T-cell (primary cell): ENCODE data around the gene ADCY10. TPM values are rescaled to one million over a fixed set of nuclear protein-coding genes. Genes with fewer than 3 reads are reported as not detected.

Experiments
- ATAC-seq, 4 experiments: fragments of 200-7000 bp in 3 of 4; fragments of 150-1000 bp in 1 of 4; cut with Tn5 transposase; replicated peaks in 1 of 4; 1 replicate in 3 of 4; 2 replicates in 1 of 4; pipeline ENCODE4 v1.10.0; 2021; ENCODE audit warnings: moderate library complexity in 3 of 4, mild to moderate bottlenecking in 2 of 4, moderate number of reproducible peaks in 1 of 4
- CTCF ChIA-PET, 2 donors: fragments of 300-600 bp; sonication (Branson Sonifier 250); formaldehyde crosslinking; loops; one replicate each; lab custom pipeline; 2022; ENCODE audit warnings: antibody characterized with exemption in 2 of 2; lab: Charles Lee
- POLR2A ChIA-PET, 2 donors: fragments of 300-600 bp; sonication (Branson Sonifier 250); formaldehyde crosslinking; loops; one replicate each; lab custom pipeline; 2022; ENCODE audit warnings: antibody characterized with exemption in 2 of 2; lab: Charles Lee
- DNase-seq, 35 experiments: peaks; one replicate each; pipeline versions ENCODE4 v3.0.0 to v3.0.0-alpha.2; 2013 to 2023
- H3K27ac ChIP-seq: one replicate; pipeline ENCODE4 v1.5.1; 2013; ENCODE audit warnings: low read length
- H3K27me3 ChIP-seq, 2 experiments: replicated peaks in 1 of 2; 1 replicate in 1 of 2; 2 replicates in 1 of 2; pipeline versions ENCODE4 v1.6.1 to v1.7.0; 2013; ENCODE audit warnings: low read length in 1 of 2, mixed read lengths in 1 of 2; ENCODE audit not compliant: control insufficient read depth in 2 of 2, insufficient read depth in 2 of 2; ENCODE audit errors: extremely low read depth in 1 of 2
- H3K36me3 ChIP-seq, 2 donors: 1 replicate in 1 of 2; 2 replicates in 1 of 2; pipeline versions ENCODE4 v1.6.1 to v1.7.0; 2013; ENCODE audit warnings: low read length in 1 of 2; ENCODE audit not compliant: control insufficient read depth in 2 of 2, insufficient read depth in 1 of 2; ENCODE audit errors: extremely low read depth in 1 of 2
- H3K4me1 ChIP-seq, 2 experiments: 1 replicate in 1 of 2; 2 replicates in 1 of 2; pipeline versions ENCODE4 v1.6.1 to v1.7.0; 2013; ENCODE audit warnings: low read length in 2 of 2, mixed read lengths in 1 of 2; ENCODE audit not compliant: insufficient read depth in 2 of 2, control insufficient read depth in 1 of 2; ENCODE audit errors: extremely low read depth in 1 of 2
- H3K4me3 ChIP-seq, 2 donors: 1 replicate in 1 of 2; 2 replicates in 1 of 2; pipeline versions ENCODE4 v1.5.1 to v1.7.0; 2013; ENCODE audit warnings: mild to moderate bottlenecking in 2 of 2, low read length in 1 of 2, moderate library complexity in 1 of 2; ENCODE audit not compliant: control insufficient read depth in 1 of 2; ENCODE audit errors: extremely low read depth in 1 of 2
- H3K9me3 ChIP-seq: 2 replicates; pipeline ENCODE4 v1.7.0; 2013
- H3K27ac Mint-ChIP-seq, 2 donors: one replicate each; pipeline ENCODE4 v1.8.0; 2020 to 2021; ENCODE audit warnings: mild to moderate bottlenecking in 2 of 2, mixed read lengths in 2 of 2
- H3K27me3 Mint-ChIP-seq, 2 donors: one replicate each; pipeline ENCODE4 v1.8.0; 2021 to 2022; ENCODE audit warnings: mixed read lengths in 2 of 2
- H3K36me3 Mint-ChIP-seq: one replicate; pipeline ENCODE4 v1.8.0; 2021; ENCODE audit warnings: mixed read lengths
- H3K4me1 Mint-ChIP-seq, 3 donors: one replicate each; pipeline ENCODE4 v1.8.0; 2020 to 2022; ENCODE audit warnings: mixed read lengths in 3 of 3, mild to moderate bottlenecking in 1 of 3
- H3K4me3 Mint-ChIP-seq, 3 donors: one replicate each; pipeline ENCODE4 v1.8.0; 2020 to 2022; ENCODE audit warnings: mild to moderate bottlenecking in 3 of 3, mixed read lengths in 3 of 3, moderate library complexity in 3 of 3
- H3K9me3 Mint-ChIP-seq, 3 donors: one replicate each; pipeline ENCODE4 v1.8.0; 2020 to 2022; ENCODE audit warnings: mixed read lengths in 3 of 3
- WGBS: methylation state at CpG from one replicate; pipeline ENCODE4 v1.1.5; 2013; ENCODE audit warnings: missing lambda C conversion rate; ENCODE audit not compliant: insufficient coverage; 5-methylcytosine and 5-hydroxymethylcytosine counted together
- total RNA-seq, 35 experiments: library from RNA in 6 of 35; stranded (reverse) in 6 of 35; fragments of 120-200 nt in 1 of 35; gene quantifications; one replicate each; pipeline versions ENCODE4 v1.2.1 to v1.2.4 and lab custom pipeline; 2013 to 2026

The ADCY10 gene
- total RNA-seq, 5 donors from 2014 or later (not counting 1 experiment from before 2014, with no cell fraction given), result 0.06 to 0.82 (median 0.44) TPM

DNA sequence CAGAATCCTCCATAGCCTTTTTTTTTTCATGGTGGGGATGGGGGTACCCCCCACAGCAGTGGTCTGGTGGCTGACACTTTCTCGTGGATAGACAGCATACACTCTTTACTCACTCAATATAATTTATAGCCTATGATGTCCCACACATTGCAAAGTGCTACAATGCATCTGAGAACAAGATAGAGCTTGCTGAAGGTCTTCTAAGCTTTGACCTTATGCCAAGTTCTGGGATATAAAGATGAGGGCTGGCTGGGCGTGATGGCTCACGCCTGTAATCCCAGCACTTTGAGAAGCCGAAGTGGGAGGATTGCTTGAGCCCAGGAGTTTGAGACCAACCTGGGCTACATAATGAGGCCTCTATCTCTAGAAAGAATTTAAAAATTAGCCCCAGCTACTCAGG, 114.2 kb downstream of the ADCY10 start:
- Histone ChIP-seq H3K27ac (no peak overlapping the region), H3K27me3 (no peaks in the 10 kb centered on the region), H3K4me1 (peaks cover 6 to 11% of the 10 kb centered on the region in 2 experiments), H3K36me3 (no peaks in the 10 kb centered on the region), H3K4me3 (no peak overlapping the region), H3K9me3 (no peaks in the 10 kb centered on the region)
- 71% methylated on average over 2 of the region's 4 CpGs for WGBS
- H3K9me3 Mint-ChIP-seq, result no peaks in the 10 kb centered on the region
- ATAC-seq, result no peak
- no peaks in the 10 kb centered on the region for H3K36me3 Mint-ChIP-seq
- no peak overlapping the region for H3K4me3 Mint-ChIP-seq
- H3K27me3 Mint-ChIP-seq, result no peaks in the 10 kb centered on the region
- DNase-seq, result no peak
- H3K4me1 Mint-ChIP-seq, result peaks cover 14 to 23% (median 17%) of the 10 kb centered on the region in 3 donors
- ChIA-PET CTCF (interaction anchor here in 1 of 2 donors (0.6 to 0.7 kb wide), 2 partner anchors 84 to 930 kb away, joined by 3 read pairs; no protein-coding TSS in a partner anchor), POLR2A (no interaction called here)
- no peak overlapping the region for H3K27ac Mint-ChIP-seq

DNA sequence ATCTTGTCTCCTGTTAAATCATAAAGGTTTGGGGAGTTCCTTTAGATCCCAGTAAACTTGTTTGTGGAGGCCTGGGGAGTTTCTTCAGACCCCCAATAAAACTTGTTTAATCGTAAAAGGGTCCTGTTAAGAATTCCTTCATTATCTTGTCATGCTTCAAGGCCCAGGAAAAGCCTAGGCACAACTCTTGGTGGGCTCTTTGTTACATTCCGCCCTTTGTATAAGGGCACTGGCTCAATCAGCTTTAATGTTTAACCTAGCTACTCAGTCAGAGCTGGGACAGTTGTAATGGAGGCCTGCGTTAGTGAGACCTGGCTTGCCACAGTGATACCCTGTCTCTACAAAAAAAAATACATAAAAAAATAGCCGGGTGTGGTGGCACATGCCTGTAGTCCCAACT, 115.0 kb downstream of the ADCY10 start:
- no peak overlapping the region for H3K27ac ChIP-seq
- no peaks in the 10 kb centered on the region for H3K36me3 Mint-ChIP-seq
- H3K9me3 ChIP-seq, result no peaks in the 10 kb centered on the region
- no peaks in the 10 kb centered on the region for H3K27me3 Mint-ChIP-seq
- no peaks in the 10 kb centered on the region for H3K9me3 Mint-ChIP-seq
- CTCF ChIA-PET, result interaction anchor here in 1 of 2 donors (0.6 kb wide), 1 partner anchor 83 kb away, joined by 3 read pairs; no protein-coding TSS in a partner anchor
- no peak overlapping the region for H3K4me3 ChIP-seq
- ATAC-seq (no peak), DNase-seq (no peak)
- H3K36me3 ChIP-seq, result no peaks in the 10 kb centered on the region
- H3K4me1 Mint-ChIP-seq, result peaks cover 6 to 15% (median 9%) of the 10 kb centered on the region in 3 donors
- no peak overlapping the region for H3K4me3 Mint-ChIP-seq
- POLR2A ChIA-PET, result no interaction called here
- no peaks in the 10 kb centered on the region for H3K27me3 ChIP-seq
- peaks cover 4 to 8% of the 10 kb centered on the region in 2 experiments for H3K4me1 ChIP-seq
- H3K27ac Mint-ChIP-seq, result no peak overlapping the region
- no CpG with 5 or more reads among the region's 4 CpGs for WGBS

GRCh38 chr1:167797015-167797414, 116.9 kb downstream of the ADCY10 start:
- H3K4me1 Mint-ChIP-seq, result peaks cover under 1 to 6% (median 3%) of the 10 kb centered on the region in 3 donors
- ATAC-seq (no peak), DNase-seq (no peak)
- Histone ChIP-seq H3K27me3 (no peaks in the 10 kb centered on the region), H3K9me3 (no peaks in the 10 kb centered on the region), H3K27ac (no peak overlapping the region), H3K4me1 (no peaks in the 10 kb centered on the region), H3K36me3 (no peaks in the 10 kb centered on the region), H3K4me3 (no peak overlapping the region)
- POLR2A ChIA-PET, result no interaction called here
- H3K36me3 Mint-ChIP-seq, result no peaks in the 10 kb centered on the region
- CTCF ChIA-PET, result interaction anchor here in 1 of 2 donors (0.5 kb wide), 1 partner anchor 962 kb away, joined by 3 read pairs; no protein-coding TSS in a partner anchor
- H3K9me3 Mint-ChIP-seq, result no peaks in the 10 kb centered on the region
- H3K4me3 Mint-ChIP-seq, result no peak overlapping the region
- H3K27me3 Mint-ChIP-seq, result no peaks in the 10 kb centered on the region
- no peak overlapping the region for H3K27ac Mint-ChIP-seq
- no CpG with 5 or more reads among the region's 2 CpGs for WGBS

DNA sequence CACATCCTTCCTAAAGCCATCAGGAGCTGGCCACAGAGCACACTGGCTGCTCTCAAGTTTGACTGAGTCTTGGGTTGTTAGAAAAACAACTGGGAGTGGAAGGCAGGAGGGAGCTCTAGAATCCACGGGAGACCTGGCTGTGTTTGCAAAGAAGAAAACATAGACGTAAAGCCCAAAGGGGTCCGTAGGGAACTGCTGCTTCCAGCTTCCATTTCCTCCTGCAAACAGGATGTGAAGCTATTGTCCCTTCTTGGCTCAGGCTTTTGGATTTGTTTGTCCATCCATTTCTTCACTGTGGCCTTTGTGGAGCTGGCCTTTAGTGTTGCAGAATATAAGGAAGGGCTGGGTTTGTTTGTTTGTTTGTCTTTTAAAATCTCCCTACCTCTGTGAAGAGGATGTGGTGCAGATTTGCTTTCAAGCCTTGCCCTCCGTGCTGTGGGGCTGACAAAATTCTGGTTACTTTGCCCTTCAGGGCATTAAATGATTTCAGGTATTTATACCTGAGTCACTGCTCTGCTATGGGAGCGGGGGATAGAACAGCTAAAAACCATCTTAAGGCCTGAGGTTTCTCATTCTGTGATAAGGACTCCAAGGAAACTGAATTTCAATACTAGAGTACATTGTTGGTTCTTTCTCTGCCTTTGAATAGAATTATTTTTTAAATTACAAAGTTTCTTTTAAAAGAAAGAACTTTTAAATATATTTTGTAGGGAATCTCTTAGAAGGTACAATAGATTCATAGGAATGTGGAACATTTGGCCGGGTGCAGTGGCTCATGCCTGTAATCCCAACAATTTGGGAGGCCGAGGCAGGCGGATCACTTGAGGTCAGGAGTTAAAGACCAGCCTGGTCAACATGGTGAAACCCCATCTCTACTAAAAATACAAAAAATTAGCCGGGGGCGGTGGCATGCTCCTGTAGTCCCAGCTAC, 117.9 kb downstream of the ADCY10 start:
- no peaks in the 10 kb centered on the region for H3K9me3 ChIP-seq
- CTCF ChIA-PET, result interaction anchor here in 1 of 2 donors (0.7 to 0.8 kb wide), 2 partner anchors 97 to 389 kb away, joined by 4 to 8 read pairs; no protein-coding TSS in a partner anchor
- ATAC-seq (no peak), DNase-seq (no peak)
- H3K27me3 ChIP-seq, result no peaks in the 10 kb centered on the region
- Mint-ChIP-seq H3K27ac (no peak overlapping the region), H3K27me3 (no peaks in the 10 kb centered on the region), H3K4me3 (no peak overlapping the region), H3K4me1 (peaks cover 0 to 6% (median 3%) of the 10 kb centered on the region in 3 donors), H3K36me3 (peaks cover under 1% of the 10 kb centered on the region), H3K9me3 (no peaks in the 10 kb centered on the region)
- H3K36me3 ChIP-seq, result no peaks in the 10 kb centered on the region
- WGBS, result 83% methylated on average over 4 of the region's 10 CpGs
- H3K4me3 ChIP-seq, result no peak overlapping the region
- POLR2A ChIA-PET, result interaction anchor here in 1 of 2 donors (0.6 kb wide), 1 partner anchor 39 kb away, joined by 3 read pairs; no protein-coding TSS in a partner anchor
- H3K27ac ChIP-seq, result no peak overlapping the region
- H3K4me1 ChIP-seq, result no peaks in the 10 kb centered on the region

GRCh38 chr1:167794043-167794442, 119.9 kb downstream of the ADCY10 start:
- ChIA-PET CTCF (no interaction called here), POLR2A (interaction anchor here in 1 of 2 donors (0.5 kb wide), 1 partner anchor 278 kb away, joined by 20 read pairs; no protein-coding TSS in a partner anchor)
- ATAC-seq (no peak), DNase-seq (no peak)
- Mint-ChIP-seq H3K4me1 (peaks cover 0 to 6% (median 3%) of the 10 kb centered on the region in 3 donors), H3K27me3 (no peaks in the 10 kb centered on the region), H3K27ac (no peak overlapping the region), H3K36me3 (peaks cover 13% of the 10 kb centered on the region), H3K4me3 (no peak overlapping the region), H3K9me3 (no peaks in the 10 kb centered on the region)
- H3K4me3 ChIP-seq, result no peak overlapping the region
- H3K27me3 ChIP-seq, result no peaks in the 10 kb centered on the region
- no peaks in the 10 kb centered on the region for H3K4me1 ChIP-seq
- H3K27ac ChIP-seq, result no peak overlapping the region
- H3K9me3 ChIP-seq, result no peaks in the 10 kb centered on the region
- WGBS, result no CpG with 5 or more reads among the region's 1 CpG
- no peaks in the 10 kb centered on the region for H3K36me3 ChIP-seq

DNA sequence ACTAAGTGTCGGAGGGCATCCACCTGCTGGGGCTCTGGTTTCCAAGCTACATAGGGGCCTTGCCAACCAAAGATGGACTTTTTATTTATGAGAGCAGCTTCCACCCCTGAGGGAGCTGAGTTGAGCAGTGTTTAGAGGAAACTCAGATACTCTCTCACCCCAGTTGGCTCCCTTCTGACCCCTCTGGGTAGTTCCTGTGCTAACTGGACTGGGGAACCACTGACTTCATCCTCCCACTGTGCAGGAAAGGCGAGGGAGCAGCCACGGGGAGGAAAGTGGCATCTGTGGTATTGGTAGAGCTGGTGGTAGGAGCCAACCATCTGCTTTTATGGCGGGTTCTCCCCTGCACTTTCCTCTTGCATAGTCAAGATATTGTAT, 121.8 kb downstream of the ADCY10 start:
- H3K9me3 ChIP-seq, result no peaks in the 10 kb centered on the region
- no peaks in the 10 kb centered on the region for H3K36me3 ChIP-seq
- ATAC-seq, result no peak
- DNase-seq, result no peak
- H3K4me1 ChIP-seq, result no peaks in the 10 kb centered on the region
- WGBS, result no CpG with 5 or more reads among the region's 4 CpGs
- CTCF ChIA-PET, result no interaction called here
- H3K27ac ChIP-seq, result no peak overlapping the region
- POLR2A ChIA-PET, result no interaction called here
- H3K27me3 Mint-ChIP-seq, result no peaks in the 10 kb centered on the region
- H3K36me3 Mint-ChIP-seq, result peaks cover 17% of the 10 kb centered on the region
- H3K4me3 Mint-ChIP-seq, result no peak overlapping the region
- H3K4me1 Mint-ChIP-seq, result peaks cover 0 to 4% (median 3%) of the 10 kb centered on the region in 3 donors
- no peak overlapping the region for H3K4me3 ChIP-seq
- H3K27me3 ChIP-seq, result no peaks in the 10 kb centered on the region
- H3K9me3 Mint-ChIP-seq, result no peaks in the 10 kb centered on the region
- H3K27ac Mint-ChIP-seq, result no peak overlapping the region
